Lower leg skin (tissue), 3 donors: ENCODE measurements around the gene KCNJ8.

Experiments used
- CTCF ChIP-seq, 3 donors: fragments of 450-650 bp; IDR thresholded peaks; one replicate each; pipeline ENCODE4 v1.5.1; 2016; ENCODE audit warnings: antibody characterized with exemption in 3 of 3, mild to moderate bottlenecking in 3 of 3, moderate library complexity in 2 of 3
- POLR2A ChIP-seq, 2 donors: fragments of 450-650 bp; IDR thresholded peaks; one replicate each; pipeline ENCODE4 v1.6.1; 2016 to 2017; ENCODE audit warnings: antibody characterized with exemption in 2 of 2, mild to moderate bottlenecking in 1 of 2, moderate library complexity in 1 of 2

DNA sequence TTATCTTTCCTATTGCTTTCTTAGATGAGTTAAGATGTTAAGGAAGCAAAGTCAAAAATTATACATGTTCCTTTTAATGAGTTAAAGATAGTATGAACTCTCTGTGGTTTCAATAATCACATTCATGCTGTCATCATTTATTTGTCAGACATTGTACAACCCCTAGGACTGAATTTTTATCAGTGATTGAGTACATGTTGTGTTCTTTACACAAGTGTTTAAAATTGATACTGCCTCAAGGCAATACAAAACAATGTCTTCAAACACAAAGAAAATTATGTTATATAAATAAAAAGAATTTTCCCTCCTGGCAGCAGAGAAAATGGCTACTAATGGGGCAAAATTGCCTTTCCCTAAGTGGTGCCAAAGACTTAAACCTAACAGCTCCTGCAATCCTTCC is 34.6 kb upstream of the KCNJ8 start:
- TF ChIP-seq CTCF (IDR thresholded peaks at IDR 0.05) (no peak), POLR2A (IDR thresholded peaks at IDR 0.05) (no peak)
